HepG2 (cell line): Measurements from ENCODE around the gene FBXO11. TPM values are rescaled to one million over a fixed set of nuclear protein-coding genes. Genes with fewer than 3 reads are reported as not detected.

Experiments used
- ATAC-seq: fragments of 200-7000 bp; cut with Tn5 transposase; 3 replicates; pipeline ENCODE4 v1.9.1; 2020; ENCODE audit warnings: mild to moderate bottlenecking, moderate library complexity
- BruUV-seq: library from RNA; stranded (reverse); fragments of 400-500 nt; replicated peaks from 2 replicates; lab custom pipeline; 2021; lab: Mats Ljungman, UMichigan
- CTCF ChIA-PET: fragments of 300-600 bp; formaldehyde crosslinking; extraction: SDS; loops from one replicate; lab custom pipeline; 2021; ENCODE audit warnings: low total read pairs, inconsistent platforms, low intra/inter-chr PET ratio; lab: Yijun Ruan, JAX
- POLR2A ChIA-PET: fragments of 350-600 bp; sonication (Branson Sonifier 250); formaldehyde crosslinking; loops from one replicate; lab custom pipeline; 2020; ENCODE audit warnings: antibody characterized with exemption, inconsistent platforms; lab: Yijun Ruan, JAX
- DNase-seq: peaks from one replicate; pipeline ENCODE4 v3.0.0-alpha.2; 2015; ENCODE audit warnings: low spot score
- FAIRE-seq: peaks from 3 replicates; lab custom pipeline; 2011; peaks lifted over from hg19 to GRCh38; lab: Jason Lieb, UNC
- H2AFZ ChIP-seq: one replicate; pipeline ENCODE4 v1.6.1; 2011; ENCODE audit warnings: low read length, inconsistent platforms
- H3K27ac ChIP-seq: fragments of 300-600 bp; 3 replicates; pipeline ENCODE4 v1.8.0; 2011; ENCODE audit warnings: mixed run types, mild to moderate bottlenecking, mixed read lengths, low read length, inconsistent platforms; ENCODE audit not compliant: insufficient read depth; ENCODE audit errors: extremely low read length
- H3K27me3 ChIP-seq, 2 experiments: fragments of 200-600 bp in 1 of 2; 2 replicates in 1 of 2; 3 replicates in 1 of 2; pipeline versions ENCODE4 v1.6.0 to v1.8.0; 2011; ENCODE audit warnings: low read length in 2 of 2, mild to moderate bottlenecking in 2 of 2, moderate library complexity in 2 of 2, inconsistent platforms in 1 of 2; ENCODE audit not compliant: insufficient read depth in 2 of 2, control insufficient read depth in 1 of 2
- H3K36me3 ChIP-seq, 2 experiments: fragments of 200-600 bp in 1 of 2; replicated peaks in 1 of 2; 2 replicates in 1 of 2; 3 replicates in 1 of 2; pipeline versions ENCODE4 v1.5.1 to v1.8.0; 2011; ENCODE audit warnings: low read length in 2 of 2, inconsistent platforms in 1 of 2; ENCODE audit not compliant: insufficient read depth in 2 of 2, control insufficient read depth in 1 of 2
- H3K4me1 ChIP-seq: 2 replicates; pipeline ENCODE4 v1.5.1; 2012; ENCODE audit warnings: low read length, inconsistent platforms; ENCODE audit not compliant: insufficient read depth
- H3K4me2 ChIP-seq: 2 replicates; pipeline ENCODE4 v1.6.0; 2011; ENCODE audit warnings: low read depth, low read length, inconsistent platforms
- H3K4me3 ChIP-seq, 3 experiments: fragments of 200-600 bp in 1 of 3; sonication (generic), shearing (Covaris generic) in 1 of 3; replicated peaks in 1 of 3; 2 replicates each; pipeline ENCODE4 v1.5.1; 2011 to 2016; ENCODE audit warnings: low read length in 3 of 3, inconsistent platforms in 2 of 3, low read depth in 2 of 3, mild to moderate bottlenecking in 2 of 3, control low read depth in 1 of 3, mixed read lengths in 1 of 3; ENCODE audit not compliant: insufficient read depth in 1 of 3
- H3K79me2 ChIP-seq: one replicate; pipeline ENCODE4 v1.6.1; 2011; ENCODE audit warnings: low read length, inconsistent platforms; ENCODE audit not compliant: insufficient read depth
- H3K9ac ChIP-seq: 2 replicates; pipeline ENCODE4 v1.6.0; 2011; ENCODE audit warnings: mild to moderate bottlenecking, low read depth, low read length, inconsistent platforms; ENCODE audit not compliant: insufficient read depth
- H3K9me3 ChIP-seq: 2 replicates; pipeline ENCODE4 v1.5.1; 2012; ENCODE audit warnings: mild to moderate bottlenecking, low read length
- H4K20me1 ChIP-seq: 2 replicates; pipeline ENCODE4 v1.6.0; 2011; ENCODE audit warnings: inconsistent platforms, mild to moderate bottlenecking, low read length, moderate library complexity; ENCODE audit not compliant: insufficient read depth
- MTA3 ChIP-seq: sonication (generic); formaldehyde crosslinking; IDR thresholded peaks from 2 replicates; pipeline ENCODE4 v1.4.0; 2020; ENCODE audit warnings: missing genetic modification reagents
- PPARG ChIP-seq: conservative IDR thresholded peaks from 2 replicates; pipeline ENCODE4 v1.6.1; 2016; ENCODE audit warnings: missing biosample characterization, missing genetic modification reagents
- SMARCE1 ChIP-seq: fragments of 450-650 bp; IDR thresholded peaks from 2 replicates; pipeline ENCODE4 v1.6.1; 2017; ENCODE audit warnings: borderline replicate concordance
- SMC3 ChIP-seq: IDR thresholded peaks from 2 replicates; pipeline ENCODE4 v1.6.1; 2011; ENCODE audit warnings: low read length, improper control_type of control experiment
- SYNCRIP ChIP-seq: fragments of 200-400 bp; formaldehyde crosslinking; IDR thresholded peaks from 2 replicates; pipeline ENCODE4 v1.6.1; 2018; ENCODE audit warnings: mild to moderate bottlenecking, low read depth, low read length; ENCODE audit not compliant: insufficient read depth
- ZBTB7B ChIP-seq: sonication (generic); formaldehyde crosslinking; IDR thresholded peaks from 2 replicates; pipeline ENCODE4 v1.4.0; 2020; ENCODE audit warnings: missing genetic modification reagents
- ZEB1 ChIP-seq: IDR thresholded peaks from 2 replicates; pipeline ENCODE4 v1.6.1; 2012; ENCODE audit warnings: mild to moderate bottlenecking, low read depth, inconsistent platforms; ENCODE audit not compliant: insufficient replicate concordance
- ZMYM2 ChIP-seq: sonication (generic); formaldehyde crosslinking; IDR thresholded peaks from 2 replicates; pipeline ENCODE4 v1.8.0; 2022; ENCODE audit warnings: mild to moderate bottlenecking, missing genetic modification reagents
- ZNF383 ChIP-seq: sonication (generic); formaldehyde crosslinking; IDR thresholded peaks from 2 replicates; pipeline ENCODE4 v1.4.0; 2020; ENCODE audit warnings: missing genetic modification reagents, mild to moderate bottlenecking, borderline replicate concordance
- ZNF614 ChIP-seq: IDR thresholded peaks from 2 replicates; pipeline ENCODE4 v1.6.1; 2018; ENCODE audit warnings: missing biosample characterization, missing genetic modification reagents, inconsistent platforms, borderline replicate concordance
- ZNF709 ChIP-seq: sonication (generic); formaldehyde crosslinking; IDR thresholded peaks from 2 replicates; pipeline ENCODE4 v1.5.0; 2020; ENCODE audit warnings: mild to moderate bottlenecking, missing genetic modification reagents
- WGBS: methylation state at CpG from one replicate; pipeline ENCODE4 v1.1.6; 2017; ENCODE audit warnings: low lambda C conversion rate; 5-methylcytosine and 5-hydroxymethylcytosine counted together
- in situ Hi-C: cut with HindIII; loops from 2 replicates; pipeline ENCODE4 v1.10.0; 2017; ENCODE audit warnings: low pct_unique_long_range_greater_than_20kb; ENCODE audit not compliant: extremely low pct_ligation_motif_present
- intact Hi-C: fragments of 100-400 bp; cut with micrococcal nuclease; formaldehyde crosslinking; loops from one replicate; pipeline ENCODE4 v1.10.0; 2022; ENCODE audit not compliant: unreplicated experiment
- polyA plus RNA-seq, 8 experiments: library from polyadenylated mRNA; depleted of rRNA in 3 of 8; stranded (reverse) in 7 of 8; unstranded in 1 of 8; fragments of >200 nt; fragmentation: Illumina TruSeq in 4 of 8; extraction: Trizol in 4 of 8; gene quantifications; 2 replicates each; pipeline versions ENCODE4 v1.2.1 to v1.2.3, GENCODE V29; 2011 to 2016; ENCODE audit warnings: low read depth in 4 of 8, missing spikeins in 1 of 8, mixed read lengths in 1 of 8; ENCODE audit not compliant: insufficient read depth in 1 of 8
- total RNA-seq, 5 experiments: library from RNA; depleted of rRNA; stranded (reverse); fragments of >200 nt; fragmentation: Illumina TruSeq; extraction: Trizol; gene quantifications; 2 replicates each; pipeline ENCODE4 v1.2.3, GENCODE V29; 2016; ENCODE audit warnings: low read depth in 1 of 5
- TF ChIP-seq, protein P1 (sequence below): sonication (generic); formaldehyde crosslinking; IDR thresholded peaks from 2 replicates; pipeline ENCODE4 v1.8.0; 2022; ENCODE audit warnings: mild to moderate bottlenecking, missing genetic modification reagents, moderate library complexity
- TF ChIP-seq, protein P2 (sequence below): sonication (generic); formaldehyde crosslinking; IDR thresholded peaks from 2 replicates; pipeline ENCODE4 v1.4.0; 2020; ENCODE audit warnings: mild to moderate bottlenecking, missing genetic modification reagents
- TF ChIP-seq, protein P3 (sequence below): sonication (generic); formaldehyde crosslinking; IDR thresholded peaks from 2 replicates; pipeline ENCODE4 v1.4.0; 2020; ENCODE audit warnings: mild to moderate bottlenecking, missing genetic modification reagents

The FBXO11 gene
- total and polyA plus RNA-seq, 2 of the 13 experiments (the other 11 are each of a cell fraction or from before 2014, with no cell fraction given): 27.9 to 47.6 TPM

DNA sequence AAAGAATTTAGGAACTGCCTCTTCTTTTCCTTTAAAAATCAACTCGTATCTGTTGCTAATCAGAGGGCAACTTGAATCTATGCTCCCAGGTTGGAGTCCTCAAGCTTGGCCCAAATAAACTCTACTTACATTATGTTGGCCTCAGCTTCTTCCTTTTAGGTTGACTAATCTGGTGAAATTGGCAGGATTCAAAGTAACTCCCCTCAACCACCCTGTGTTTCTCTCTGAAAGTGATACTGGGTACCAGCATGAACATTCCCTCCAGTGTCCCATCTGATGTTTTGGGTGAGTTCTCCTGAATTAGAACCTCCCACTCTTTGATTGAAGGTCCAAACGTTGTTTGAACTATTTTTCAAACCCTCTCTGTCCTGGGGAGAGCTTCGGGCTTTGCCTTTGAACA, 164.7 kb downstream of the FBXO11 start:
- no peak overlapping the region for H3K27ac ChIP-seq
- H3K79me2 ChIP-seq: no peaks in the 10 kb centered on the region
- H3K4me3 ChIP-seq: no peak overlapping the region
- POLR2A ChIA-PET: no interaction called here
- no TSS peak for BruUV-seq
- no peak overlapping the region for H2AFZ ChIP-seq
- peaks cover 0 to 7% of the 10 kb centered on the region in 2 experiments; a peak in 1 of 5 replicates for H3K27me3 ChIP-seq
- no peaks in the 10 kb centered on the region for H3K36me3 ChIP-seq
- no peak for TF ChIP-seq ZMYM2
- TF ChIP-seq ZNF383 (CRISPR knock-in tag): no peak
- TF ChIP-seq, protein P1, sequence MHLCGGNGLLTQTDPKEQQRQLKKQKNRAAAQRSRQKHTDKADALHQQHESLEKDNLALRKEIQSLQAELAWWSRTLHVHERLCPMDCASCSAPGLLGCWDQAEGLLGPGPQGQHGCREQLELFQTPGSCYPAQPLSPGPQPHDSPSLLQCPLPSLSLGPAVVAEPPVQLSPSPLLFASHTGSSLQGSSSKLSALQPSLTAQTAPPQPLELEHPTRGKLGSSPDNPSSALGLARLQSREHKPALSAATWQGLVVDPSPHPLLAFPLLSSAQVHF (CRISPR knock-in tag): no peak
- no peak for TF ChIP-seq ZEB1
- TF ChIP-seq ZNF614: no peak
- TF ChIP-seq MTA3 (CRISPR knock-in tag): no peak
- no peak for TF ChIP-seq PPARG (CRISPR knock-in tag)
- no peak for TF ChIP-seq SYNCRIP
- TF ChIP-seq ZBTB7B: no peak
- no peak for TF ChIP-seq ZNF709
- TF ChIP-seq, protein P2, sequence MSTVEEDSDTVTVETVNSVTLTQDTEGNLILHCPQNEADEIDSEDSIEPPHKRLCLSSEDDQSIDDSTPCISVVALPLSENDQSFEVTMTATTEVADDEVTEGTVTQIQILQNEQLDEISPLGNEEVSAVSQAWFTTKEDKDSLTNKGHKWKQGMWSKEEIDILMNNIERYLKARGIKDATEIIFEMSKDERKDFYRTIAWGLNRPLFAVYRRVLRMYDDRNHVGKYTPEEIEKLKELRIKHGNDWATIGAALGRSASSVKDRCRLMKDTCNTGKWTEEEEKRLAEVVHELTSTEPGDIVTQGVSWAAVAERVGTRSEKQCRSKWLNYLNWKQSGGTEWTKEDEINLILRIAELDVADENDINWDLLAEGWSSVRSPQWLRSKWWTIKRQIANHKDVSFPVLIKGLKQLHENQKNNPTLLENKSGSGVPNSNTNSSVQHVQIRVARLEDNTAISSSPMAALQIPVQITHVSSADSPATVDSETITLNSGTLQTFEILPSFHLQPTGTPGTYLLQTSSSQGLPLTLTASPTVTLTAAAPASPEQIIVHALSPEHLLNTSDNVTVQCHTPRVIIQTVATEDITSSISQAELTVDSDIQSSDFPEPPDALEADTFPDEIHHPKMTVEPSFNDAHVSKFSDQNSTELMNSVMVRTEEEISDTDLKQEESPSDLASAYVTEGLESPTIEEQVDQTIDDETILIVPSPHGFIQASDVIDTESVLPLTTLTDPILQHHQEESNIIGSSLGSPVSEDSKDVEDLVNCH: no peak
- TF ChIP-seq, protein P3, sequence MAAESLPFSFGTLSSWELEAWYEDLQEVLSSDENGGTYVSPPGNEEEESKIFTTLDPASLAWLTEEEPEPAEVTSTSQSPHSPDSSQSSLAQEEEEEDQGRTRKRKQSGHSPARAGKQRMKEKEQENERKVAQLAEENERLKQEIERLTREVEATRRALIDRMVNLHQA: no peak
- no peak for TF ChIP-seq SMARCE1
- TF ChIP-seq SMC3: no peak
- TF ChIP-seq, all 625 proteins: peak for 0
- Histone ChIP-seq H3K9ac (no peak overlapping the region), H3K9me3 (no peaks in the 10 kb centered on the region), H3K4me1 (peaks cover 9% of the 10 kb centered on the region; the same call in 1 of the 2 replicates), H3K4me2 (no peak overlapping the region), H4K20me1 (no peaks in the 10 kb centered on the region)
- in situ Hi-C loops (no loop called here), intact Hi-C loops (no loop called here)
- CTCF ChIA-PET: no interaction called here
- 11% methylated on average over 3 of the region's 3 CpGs for WGBS
- ATAC-seq (no peak), FAIRE-seq (no peak), DNase-seq (no peak)
